ENCODE data around the gene RIMS3.
"Not testable (repeated sequence)": the region's sequence is repeated elsewhere in the genome, so short reads cannot be mapped to it uniquely, and the experiment has no call there.

The RIMS3 gene

DNA sequence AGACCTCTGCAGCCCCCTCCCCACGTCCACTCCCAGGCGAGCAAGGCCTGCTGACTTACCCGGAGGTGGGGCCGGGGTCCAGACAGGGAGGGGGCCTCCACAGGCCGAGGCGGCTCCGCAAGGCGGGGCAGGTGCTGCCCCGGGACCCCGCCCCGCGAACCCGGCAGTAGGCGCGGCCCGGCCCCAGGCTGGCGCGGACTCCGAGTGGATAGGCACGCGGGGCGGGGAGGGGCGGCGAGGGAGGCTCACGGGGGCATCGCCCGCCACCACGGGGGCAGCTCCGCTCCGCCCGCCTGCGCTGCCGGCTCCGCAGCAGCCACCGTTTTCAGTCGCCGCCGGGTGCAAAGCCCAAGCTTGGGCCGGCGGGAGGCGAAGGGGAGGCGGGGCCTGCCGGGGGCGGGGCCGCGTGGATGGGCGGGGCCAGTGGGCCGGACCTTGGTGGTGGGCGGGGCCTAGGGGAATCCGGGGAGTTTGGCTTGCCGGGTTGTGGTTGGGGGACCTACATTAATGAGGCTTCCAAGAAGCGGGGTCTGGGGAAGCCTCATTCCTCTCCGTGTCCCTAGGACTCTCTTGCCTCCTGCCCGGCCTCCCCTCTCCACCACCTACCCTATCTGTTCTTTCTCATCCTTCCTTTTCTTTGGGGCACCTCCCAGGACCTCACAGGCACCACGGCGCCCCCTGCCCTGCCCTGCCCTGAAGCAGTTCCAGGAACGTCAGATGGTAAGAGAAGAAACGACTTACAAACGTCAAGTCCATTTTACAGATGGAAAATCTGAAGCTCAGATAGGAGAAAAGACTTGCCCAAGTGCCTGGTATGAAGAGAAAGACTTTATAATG is at the start of gene RIMS3:
RIMS3 (minus strand) TSS at position 348 of the 837 bp plus-strand sequence. CDS start 23,757 bp downstream, outside the sequence.
- DNase-seq: peak; percentile 82

DNA sequence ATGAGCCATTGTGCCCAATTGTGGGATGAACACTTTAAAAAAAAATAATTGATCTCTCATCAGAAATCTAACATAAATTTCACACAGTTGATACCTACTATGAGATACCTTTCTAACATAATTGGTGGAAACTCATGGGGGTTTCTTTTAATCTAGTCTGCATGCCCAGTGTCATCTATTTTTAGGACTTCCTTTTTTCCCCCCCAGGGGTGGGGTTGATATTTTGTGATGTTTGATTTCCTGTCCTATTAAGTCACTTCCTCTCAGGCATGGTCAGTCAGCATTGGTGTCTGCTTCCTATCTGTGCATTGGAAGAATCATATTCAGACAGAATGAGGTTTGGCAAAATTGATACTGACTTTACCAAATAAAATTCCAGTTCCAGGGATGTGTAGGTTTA is 47.5 kb upstream of the RIMS3 start:
- peak; percentile 21 for DNase-seq

DNA sequence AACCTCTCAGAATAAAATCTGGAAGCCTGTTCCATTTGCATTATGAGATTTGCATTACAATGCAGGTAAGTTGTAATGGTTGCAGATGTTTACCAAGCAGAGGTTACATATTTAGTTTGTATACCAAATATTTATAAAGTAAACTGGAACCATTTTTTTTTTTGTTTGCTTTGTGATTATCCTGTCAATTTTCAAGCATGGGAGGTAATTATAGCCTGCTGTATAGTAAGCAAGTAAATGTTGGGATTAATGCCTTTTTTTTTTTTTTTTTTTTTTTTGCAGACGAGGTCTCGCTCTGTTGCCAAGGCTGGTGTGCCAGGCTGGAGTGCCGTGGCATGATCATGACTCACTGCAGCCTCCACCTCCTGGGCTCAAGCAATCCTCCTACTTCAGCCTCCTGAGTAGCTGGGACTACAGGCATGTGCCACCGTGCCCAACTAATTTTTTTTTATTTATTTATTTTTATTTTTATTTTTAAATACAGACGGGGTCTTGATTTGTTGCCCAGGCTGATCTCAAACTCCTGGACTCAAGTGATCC is 47.0 kb upstream of the RIMS3 start:
- no peak for DNase-seq

DNA sequence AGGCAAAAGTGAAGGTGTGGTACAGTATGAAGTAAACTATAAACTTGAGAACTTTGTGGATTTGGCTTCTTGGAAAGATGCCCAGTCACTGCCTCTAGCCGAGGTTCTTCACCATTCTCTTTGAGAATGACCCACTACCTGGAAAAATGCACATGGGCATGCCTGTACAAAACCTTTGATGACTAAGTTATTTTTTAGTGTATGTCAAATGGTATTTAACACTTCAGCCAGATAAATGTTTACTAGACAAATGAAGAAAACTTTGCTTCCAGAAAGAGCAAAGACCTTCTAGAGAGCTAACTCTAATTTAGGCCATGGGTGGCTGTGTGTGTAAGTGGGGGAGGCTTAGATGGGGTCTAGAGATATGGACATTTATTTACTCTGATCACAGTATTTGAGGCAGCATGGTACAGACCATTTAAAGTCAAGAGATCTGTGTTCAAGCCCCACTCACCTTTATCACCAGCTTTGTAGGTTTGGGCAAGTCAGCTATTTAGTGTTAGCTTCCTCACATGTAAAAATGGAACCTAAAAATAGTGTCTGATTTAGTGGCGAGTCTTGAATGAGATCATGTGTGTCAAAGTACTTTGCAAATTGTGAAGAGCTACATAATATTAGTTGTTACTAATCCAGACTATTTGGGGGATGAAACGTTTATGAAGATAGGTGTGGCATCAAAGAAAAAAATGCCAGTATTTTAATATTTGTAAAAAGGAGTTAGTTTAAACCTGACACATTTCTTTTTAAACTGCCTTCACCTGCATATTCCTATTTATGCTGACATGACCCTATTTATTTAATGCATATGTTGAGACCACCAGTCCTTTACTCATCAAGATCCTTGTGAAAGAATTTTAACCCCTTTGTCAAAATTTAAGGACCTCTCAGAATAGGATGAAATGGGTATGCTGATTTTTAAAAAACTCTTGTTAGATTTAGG is 46.3 kb upstream of the RIMS3 start:
- no peak for DNase-seq

DNA sequence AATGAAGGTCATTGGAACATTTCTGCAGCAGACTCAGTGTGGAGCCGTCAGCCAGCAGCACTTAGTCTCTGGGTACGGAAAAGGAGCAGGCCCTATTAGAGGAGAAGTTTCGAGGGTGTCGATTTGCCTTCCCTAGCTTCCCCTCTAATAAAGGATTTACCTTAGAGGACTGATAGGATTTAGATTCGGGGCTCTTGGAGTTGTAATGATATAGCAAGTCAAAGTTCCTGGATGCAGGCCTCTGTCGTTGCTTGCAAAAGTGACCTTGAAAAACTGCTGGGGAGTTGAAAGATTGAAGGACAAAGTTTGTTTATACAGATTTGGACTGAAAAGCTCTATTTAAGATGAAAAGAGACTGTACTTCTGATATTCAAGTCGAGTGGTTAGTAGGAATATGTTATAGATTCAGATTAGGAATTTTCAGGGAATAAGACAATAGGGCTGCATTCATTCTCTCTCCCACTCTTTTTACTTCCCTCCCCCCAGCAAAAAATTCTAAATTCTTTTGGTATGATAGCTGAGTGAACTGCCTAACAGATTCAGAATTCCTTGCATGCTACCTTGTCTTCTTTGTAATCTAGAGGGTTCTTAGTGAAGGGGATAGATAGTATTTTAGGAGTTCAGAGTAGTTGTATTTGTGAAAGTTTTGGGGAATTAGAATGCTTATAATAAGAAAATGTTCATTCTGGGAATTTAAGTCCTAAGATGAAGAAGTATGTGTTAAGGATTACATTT is 45.3 kb upstream of the RIMS3 start:
- no peak for DNase-seq

DNA sequence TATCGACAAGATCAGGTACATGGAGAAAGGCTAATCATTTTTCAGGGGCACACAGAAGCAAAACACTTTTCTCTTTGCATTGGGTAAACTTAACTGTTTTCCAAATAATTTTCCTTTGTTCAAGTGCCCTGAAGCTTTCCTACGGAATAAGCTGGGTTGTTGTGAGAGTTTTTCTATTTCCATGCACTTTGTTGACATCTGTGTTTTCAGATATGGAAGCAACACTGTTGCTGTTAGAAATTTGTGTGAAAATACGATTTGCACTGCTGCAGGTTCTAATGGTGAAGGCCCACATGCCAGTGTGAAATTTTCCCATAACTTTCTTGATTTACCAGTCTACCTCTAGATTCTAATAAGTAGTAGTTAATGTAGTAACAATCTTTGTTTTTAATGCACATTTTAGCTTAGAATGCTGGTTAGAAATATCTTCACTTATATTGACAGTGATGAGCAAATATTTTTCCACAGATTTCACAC is 44.4 kb upstream of the RIMS3 start:
- no peak for DNase-seq

DNA sequence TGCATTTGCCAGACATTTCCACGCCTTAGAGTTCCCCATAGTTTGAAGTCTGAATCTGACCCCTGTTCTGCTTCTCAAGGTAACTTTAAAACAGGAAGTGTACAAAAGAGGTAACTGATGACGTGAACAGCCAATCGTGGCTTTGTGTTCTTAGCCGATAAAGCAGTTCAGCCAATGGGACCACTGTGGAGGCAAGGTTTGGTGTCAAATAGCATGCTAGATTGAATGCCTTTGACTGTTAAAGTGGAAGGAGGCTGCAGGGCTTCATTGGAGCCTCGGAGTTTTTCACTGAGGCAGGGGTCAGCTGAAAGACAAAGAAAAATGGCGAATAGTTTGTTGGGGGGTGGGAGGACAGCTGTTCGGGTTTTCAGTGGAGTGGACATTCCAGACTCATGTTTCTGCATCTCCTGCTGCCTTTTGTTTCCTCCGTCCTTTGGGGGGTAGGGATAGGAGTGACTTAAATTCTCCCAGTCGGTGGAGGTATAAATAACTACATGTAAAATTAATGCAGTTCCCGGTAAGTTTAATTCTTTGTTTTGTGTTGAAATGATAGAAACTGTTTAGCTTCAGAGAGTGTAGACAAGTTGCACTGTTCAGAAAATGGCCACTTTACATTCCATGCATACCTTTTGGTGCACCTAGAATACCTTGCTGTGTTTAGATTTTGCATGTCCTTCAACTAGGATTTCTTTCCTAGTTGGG is 43.8 kb upstream of the RIMS3 start:
- DNase-seq: peak; percentile 93

DNA sequence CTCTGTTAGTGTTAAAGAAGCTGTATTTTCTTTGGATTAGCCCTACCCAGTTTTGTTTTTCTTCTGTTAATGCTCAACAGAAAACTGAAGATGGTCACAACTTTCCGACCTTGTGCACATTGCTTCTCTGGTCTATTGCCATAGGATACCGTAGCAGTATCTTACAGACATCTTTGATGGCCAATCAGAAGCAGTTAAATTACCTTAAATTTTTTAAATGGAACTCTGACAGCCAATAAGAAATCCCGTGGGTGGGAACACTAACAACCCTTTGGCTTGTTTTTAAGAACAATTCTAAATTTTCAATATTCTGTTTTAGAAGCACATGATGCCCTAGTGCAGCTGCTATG is 43.2 kb upstream of the RIMS3 start:
- DNase-seq: no peak

DNA sequence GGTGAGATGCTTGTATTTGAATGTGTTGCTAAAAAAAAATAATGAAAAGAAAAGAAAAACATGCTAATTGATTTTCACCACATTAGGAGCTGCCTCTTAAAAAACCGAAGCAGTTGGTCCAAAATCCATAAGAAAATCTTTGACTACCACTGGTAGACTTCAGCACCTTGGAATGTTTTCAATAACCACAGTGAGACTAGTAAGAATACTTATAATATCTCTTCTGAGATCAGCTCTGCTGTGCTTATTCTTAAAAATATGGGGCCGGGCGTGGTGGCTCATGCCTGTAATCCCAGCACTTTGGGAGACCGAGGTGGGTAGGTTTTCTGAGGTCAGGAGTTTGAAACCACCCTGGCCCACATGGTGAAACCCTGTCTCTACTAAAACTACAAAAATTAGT is 41.1 kb upstream of the RIMS3 start:
- DNase-seq: no peak

DNA sequence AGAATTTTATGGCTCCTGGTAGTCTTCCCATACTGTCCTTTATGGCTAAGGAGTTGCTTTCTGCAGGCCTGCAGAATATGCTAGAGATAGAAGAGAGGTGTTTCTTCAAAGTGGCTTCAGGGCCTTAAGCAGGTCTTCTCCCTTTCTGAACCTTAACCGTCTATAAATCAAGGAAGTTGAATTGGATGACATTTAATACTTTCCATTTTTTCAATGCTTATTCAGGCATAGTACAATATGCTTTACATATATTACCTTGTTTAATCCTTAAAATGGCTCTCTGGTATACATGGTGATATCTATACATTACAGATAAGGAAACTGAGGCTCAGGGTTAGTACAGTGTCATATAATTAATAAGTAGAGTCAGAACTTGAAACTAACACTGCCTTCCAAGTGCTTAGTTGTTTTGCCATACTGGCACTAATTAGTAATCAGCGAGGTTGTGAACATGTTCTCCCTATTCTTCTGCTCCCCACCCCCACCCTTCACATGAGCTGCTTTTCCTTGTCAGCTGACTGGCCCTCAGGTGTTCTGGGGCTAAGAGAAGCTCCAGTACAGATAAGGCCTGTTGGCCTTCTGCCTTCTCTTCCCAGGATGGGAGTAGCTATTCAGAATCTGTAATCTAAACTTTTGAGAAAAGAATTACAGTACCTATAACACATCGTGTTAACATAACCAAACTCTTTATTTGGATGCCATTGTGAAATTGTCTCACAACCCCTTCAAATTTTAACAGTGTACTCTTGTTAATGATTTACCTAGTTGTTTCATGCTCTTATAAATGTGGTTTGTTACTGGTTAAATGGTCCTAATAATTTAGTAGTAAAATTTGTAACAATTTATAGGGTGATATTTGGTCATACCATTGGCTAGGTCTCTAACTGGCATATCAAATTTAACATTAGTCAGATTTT is 39.6 kb upstream of the RIMS3 start:
- no peak for DNase-seq

DNA sequence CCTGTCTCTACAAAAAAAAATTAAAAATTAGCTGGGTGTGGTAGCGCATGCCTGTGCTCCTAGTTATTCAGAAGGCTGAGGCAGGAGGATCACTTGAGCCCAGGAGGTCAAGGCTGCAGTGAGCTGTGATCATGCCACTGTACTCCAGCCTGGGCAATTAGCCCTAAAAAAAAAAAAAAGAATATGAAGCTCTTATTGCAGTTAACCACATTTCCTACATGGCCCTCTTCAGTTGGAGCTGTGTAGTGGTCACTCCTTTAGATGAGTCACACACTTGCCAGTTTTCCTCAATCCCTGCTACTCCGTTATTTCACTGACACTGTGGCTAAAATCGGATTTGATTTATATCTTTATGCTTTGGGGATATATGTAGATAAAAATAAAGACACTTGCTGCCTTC is 37.8 kb upstream of the RIMS3 start:
- DNase-seq: no peak

DNA sequence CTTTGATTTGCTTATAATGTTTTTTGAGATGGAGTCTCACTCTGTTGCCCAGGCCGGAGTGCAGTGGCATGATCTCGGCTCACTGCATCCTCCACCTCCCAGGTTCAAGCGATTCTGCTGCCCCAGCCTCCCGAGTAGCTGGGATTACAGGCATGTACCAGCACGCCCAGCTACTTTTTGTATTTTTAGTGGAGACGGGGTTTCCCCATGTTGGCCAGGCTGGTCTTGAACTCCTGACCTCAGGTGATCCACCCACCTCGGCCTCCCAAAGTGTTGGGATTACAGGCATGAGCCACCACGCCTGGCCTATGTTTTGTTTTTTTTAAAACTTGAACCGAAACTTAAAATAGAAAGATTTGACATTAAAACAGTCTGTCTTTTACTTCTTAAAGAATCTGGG is 37.3 kb upstream of the RIMS3 start:
- DNase-seq: not testable (repeated sequence)

DNA sequence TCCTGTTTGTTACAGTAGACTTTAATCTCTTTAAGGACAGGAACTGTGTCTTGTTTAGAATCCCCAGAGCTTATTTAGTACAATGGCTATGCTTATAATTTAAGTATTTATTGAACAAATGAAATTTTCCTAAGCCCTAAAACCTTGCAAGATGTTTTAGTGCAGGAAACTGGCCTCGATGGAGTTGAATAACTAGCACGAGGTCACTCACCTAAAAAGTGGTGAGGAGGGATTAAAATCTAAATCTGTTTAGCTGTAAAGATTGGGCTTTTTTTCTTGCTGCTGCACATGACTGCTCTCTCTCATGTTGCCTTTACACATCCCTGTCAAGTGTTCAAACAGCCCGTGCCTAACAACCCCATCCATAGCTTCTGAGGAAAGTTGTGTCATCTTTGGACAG is 36.2 kb upstream of the RIMS3 start:
- DNase-seq: no peak

DNA sequence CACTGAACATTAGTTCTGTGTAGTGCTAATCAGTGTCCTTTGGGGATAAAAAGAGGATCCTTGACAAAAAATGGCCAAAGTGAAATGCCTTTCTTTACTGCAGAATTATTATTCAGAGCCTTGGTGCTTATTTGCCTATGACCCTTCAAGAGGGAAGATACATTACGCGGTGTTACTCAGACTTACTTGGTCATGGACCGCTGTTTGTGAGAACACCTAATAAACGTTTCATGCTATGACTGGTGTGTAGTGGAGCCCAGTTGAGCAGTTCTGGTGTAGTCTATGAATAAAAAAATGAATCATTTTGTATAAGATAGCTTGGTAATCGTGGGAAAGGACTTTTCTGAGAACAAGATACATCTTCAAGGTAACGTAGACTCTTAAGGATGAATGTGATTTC is 34.3 kb upstream of the RIMS3 start:
- no peak for DNase-seq

DNA sequence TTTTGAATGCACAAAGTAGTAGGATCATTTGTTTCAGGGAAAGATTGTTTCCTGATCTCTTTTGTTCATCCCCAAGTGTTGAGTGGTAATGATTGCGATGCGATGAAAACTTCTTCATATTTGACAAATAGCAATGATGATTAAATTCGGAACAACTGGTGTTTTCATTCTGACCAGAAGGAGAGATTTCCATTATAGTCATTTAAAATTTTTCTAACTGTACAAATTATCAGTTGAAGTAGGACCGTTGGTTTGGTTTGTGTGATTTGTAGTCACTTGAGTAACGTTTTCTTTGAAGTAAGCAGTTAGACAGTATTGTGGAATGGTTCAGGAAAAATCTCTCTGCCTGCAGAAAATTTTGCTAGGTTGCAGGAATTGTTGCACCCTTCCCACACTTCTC is 32.0 kb upstream of the RIMS3 start:
- no peak for DNase-seq

DNA sequence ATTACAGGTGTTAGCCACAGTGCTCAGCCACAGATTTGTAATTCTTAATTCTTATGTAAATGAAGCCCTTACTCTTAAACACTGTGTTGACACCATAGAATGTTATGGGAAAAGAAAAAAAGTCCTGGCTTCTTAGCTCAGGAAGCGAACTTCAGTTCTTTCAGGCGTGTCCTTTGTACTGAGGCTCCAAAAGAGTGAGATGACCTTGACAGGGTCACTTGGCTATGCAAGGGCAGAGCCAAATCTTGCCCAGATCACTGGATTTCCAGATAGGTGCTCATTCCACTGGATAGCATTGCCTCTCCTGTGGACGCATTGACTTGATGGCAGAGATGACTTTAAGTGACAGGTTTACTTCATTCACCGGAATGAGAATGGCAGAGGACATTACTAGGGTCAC is 30.8 kb upstream of the RIMS3 start:
- DNase-seq: no peak

DNA sequence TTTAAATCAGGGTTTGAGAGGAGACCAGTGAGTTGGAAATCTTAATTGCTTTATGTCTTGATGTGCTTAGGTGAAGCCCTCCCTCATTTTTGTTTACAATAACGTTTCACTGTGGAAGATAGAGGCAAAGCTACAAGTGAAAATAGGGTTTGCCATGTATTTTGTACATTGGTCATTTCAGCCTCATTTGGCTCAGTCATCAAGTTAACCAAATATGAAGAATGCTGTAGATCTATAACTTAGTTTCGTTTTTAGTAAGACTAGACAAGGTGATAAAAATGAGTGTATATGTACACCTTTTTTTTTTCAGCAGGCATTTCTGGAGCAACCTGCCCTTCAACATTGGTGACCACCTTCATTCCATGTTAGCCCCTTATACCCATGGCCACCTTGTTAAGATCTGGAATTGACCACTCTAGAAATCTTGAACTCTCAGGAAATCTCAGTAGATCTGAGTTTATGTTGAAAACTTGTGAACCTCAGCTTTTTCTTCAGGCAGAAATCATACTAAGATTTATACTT is 28.9 kb upstream of the RIMS3 start:
- no peak for DNase-seq

DNA sequence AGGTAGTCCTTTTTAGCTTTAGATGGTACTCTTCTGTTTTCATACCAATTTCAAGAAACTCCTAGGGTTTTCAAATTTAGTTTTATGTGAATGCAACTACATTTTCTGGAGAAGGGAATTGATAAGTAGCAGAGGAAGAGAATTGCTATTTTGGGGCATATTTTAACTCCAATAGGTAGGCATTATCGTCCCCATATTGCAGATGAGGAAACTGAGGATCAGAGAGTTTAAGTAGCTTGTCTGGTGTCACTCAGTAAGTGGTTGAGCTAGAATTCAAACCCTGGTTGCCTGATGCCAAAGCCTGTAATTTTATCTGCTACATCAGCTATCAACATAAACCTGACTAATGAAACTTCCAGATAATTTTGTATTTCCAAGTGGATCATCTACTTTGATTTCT is 27.9 kb upstream of the RIMS3 start:
- no peak for DNase-seq

DNA sequence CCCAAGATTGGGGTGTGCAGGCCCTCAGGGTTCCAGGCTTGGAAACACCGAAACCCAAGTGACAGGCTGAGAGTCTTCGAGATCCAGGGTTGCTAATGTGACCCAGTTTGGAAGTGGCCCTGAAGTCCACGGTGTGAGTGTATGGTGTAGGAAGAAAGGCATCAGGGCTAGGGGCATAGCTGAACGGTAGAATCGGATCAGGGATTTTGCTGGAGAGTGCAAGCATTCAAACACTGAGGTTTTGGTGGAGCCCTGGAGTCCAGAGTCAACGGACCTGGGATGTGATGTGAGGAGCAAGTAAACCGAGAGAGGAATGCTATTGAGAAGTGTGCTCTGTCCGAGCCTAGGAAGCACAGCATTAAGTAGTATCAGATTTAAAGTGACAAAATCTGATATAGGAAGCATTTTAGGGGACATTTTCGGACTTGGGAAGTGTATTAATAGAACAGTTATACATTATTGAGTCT is 27.0 kb upstream of the RIMS3 start:
- DNase-seq: no peak

DNA sequence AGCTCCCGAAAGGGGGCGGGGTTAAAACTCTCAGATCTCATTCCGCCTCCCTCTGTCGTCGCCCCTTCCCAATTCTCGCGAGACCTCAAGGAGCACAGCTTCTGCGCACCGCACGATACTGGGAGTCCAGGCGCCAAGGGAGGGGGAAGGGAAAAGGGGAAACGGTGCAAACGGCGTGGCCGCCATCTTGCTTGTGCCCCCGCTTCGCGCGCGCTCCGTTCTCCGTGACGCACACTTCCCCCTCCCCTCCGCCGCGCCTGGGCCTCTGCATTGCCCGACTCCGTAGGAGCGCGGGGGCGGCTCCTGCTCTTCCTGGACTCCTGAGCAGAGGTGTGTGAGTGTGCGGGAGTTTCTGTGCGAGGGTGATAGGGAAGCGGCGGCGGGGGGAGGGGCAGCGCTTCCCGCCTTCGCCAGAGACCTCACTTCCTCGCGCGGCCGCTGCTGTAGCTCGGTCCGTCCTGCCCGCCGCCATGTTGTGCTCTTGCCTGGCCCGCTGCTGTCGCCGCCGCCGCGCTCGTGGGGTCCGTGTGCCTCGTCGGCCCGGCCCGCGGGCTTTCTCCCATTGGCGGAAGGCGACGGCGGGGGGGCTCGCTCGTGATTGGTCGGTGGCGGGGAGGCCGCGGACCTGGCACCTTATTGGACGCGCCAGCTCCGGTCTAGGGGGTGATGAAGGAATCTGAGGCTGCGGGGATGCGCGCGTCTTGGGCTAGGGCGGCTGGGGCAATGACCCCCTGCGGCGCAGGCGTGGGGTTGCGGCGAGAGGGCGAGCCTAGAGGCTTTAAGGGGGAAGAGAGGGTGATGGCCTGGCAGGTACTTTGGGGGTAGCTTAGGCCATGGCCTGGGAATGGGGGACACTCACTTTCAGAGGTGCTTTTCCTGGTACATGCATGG is 26.3 kb upstream of the RIMS3 start, which contains the start of gene NFYC:
NFYC (plus strand) TSS at position 167 of the 891 bp plus-strand sequence. CDS start 47,140 bp downstream, outside the sequence.
- DNase-seq: peak; percentile 98

All from femur (tissue), 1 donor.